Stimulated activated CD8-positive, alpha-beta memory T cell treated with anti-CD3 and anti-CD28 coated beads, Interleukin-7, amount 100 ng/mL, for 4 hours (primary cell): Measurements from ENCODE around the gene MPG.
A peak's percentile ranks its signal among the peaks of the same experiment; 100 is the strongest.
"Not testable (repeated sequence)": the region's sequence is repeated elsewhere in the genome, so short reads cannot be mapped to it uniquely, and the experiment has no call there.

Source experiments
- DNase-seq, 2 donors: peaks; one replicate each; pipeline ENCODE4 v3.0.0-alpha.2; 2020; ENCODE audit warnings: low read depth in 2 of 2

Gene MPG, protein sequence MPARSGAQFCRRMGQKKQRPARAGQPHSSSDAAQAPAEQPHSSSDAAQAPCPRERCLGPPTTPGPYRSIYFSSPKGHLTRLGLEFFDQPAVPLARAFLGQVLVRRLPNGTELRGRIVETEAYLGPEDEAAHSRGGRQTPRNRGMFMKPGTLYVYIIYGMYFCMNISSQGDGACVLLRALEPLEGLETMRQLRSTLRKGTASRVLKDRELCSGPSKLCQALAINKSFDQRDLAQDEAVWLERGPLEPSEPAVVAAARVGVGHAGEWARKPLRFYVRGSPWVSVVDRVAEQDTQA

DNA sequence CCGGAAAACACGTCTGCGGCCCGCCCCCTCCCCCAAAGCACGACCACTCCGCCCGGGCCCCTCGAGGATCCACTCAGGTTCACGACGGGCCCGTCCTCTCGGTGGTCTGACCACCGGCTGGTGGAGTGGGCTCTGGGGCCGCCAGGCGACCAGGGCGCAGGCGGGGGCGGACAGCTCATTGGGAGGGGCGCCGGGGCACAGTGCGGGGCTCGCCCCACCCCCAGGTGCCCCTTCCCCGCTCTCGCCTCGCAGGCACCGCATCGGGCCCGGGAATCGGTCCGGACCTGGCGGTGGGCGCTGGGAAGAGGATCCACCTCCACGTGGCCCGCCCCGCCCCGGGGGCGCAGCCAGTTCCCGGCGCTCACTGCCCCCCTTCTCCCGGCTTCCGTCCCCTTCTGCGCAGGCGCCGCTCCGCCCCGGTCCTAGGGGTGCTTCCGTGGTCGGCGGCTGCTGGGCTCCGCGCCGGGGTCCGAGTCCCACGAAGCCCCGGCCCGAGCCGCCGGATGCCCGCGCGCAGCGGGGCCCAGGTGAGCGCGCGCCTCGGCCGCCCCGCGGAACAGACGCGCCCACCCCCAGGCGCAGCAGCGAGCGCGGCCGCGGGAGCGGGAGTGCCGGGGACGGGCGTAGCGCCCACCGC, at the start of gene MPG:
Gene MPG (plus strand): TSS at position 419 of the 637 bp plus-strand sequence. CDS start 85 bp downstream, at position 504.
- DNase-seq: peak; percentile 64 to 80

GRCh38 chr16:30627-31026, 47.4 kb upstream of the MPG start:
- not testable (repeated sequence) for DNase-seq

DNA sequence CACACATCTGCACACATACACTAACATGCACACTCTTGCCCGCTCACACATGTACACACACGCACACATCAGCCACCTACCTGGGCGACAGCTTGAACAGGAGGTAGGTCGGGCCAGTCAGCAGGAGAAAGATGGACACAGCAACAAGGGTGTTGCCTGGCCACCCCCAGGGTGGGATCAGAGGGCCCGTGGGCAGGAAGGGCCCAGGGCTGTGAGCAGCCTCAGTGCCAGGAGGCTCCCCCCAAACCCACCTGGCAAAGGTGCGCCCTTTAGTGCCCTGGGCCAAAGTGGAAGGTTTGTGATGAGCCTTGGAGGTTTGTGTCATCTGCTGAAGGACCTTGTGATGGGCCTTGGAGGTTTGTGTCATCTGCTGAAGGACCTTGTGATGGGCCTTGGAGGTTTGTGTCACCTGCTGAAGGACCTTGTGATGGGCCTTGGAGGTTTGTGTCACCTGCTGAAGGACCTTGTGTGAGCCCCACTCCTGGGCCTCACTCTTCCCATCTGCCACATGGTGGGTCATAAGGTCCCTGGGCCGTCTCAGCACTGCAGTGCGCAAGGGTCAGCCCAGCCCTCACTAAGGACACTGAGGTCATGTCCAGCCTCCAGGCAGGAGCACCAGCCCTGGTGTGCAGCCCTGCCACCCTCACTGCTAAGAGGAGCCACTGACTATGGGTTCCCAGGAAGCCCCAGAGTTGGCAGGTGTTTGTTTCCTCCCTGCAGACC, 44.7 kb upstream of the MPG start:
- not testable (repeated sequence) for DNase-seq

- DNase-seq: no peak
These were observed 44.0 kb upstream of the MPG start for GRCh38 chr16:33877-34647.

DNA sequence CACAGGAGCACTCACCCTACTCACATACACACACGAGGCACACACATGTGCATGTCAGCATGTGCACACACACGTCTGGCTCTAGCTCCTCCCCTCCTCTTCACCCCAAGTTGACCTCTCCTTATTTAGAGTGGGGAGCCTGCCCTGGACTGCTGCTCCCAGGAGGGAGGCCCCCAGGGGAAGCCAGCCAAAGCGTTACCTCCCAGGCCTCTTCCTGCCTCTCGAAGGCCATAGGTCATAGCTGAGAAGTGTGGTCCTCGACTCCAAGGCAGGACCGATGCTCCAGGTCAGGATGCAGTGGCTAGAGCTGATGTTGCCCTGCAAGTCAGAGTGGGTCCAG, 43.4 kb upstream of the MPG start:
- no peak for DNase-seq

DNA sequence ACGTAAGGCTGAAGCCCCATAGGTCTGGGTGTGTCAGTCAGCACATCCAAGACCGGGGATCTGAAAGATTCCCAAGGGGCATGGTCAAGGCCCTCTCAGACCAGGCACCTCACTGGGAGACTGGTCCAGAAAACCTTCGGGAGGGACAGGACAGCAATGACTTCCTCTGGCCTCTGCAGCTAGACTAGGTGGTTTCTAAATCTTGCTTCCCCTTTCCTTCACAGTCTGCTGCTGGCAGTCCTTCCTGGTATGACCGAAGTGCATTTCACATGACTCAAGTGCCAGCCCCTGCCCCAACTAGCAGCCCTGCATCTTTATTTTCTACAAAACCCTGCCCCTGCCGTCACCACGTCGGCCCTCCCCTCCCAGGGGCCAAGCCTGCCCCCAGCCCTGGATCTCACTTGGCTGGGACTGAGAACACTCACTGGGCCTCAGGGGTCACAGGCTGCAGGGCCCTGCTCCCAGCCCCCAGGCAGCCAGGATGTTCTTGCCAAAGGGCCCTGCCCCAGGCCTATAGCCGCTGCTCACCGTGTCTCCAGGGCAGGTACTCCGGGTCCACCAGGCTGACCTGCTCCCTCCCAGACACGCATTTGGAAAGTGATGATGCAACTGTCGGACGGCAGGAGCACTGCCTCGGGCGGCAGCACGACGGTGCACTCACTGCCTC, 42.9 kb upstream of the MPG start:
- DNase-seq: no peak

GRCh38 chr16:35678-36305, 42.2 kb upstream of the MPG start:
- no peak for DNase-seq

DNA sequence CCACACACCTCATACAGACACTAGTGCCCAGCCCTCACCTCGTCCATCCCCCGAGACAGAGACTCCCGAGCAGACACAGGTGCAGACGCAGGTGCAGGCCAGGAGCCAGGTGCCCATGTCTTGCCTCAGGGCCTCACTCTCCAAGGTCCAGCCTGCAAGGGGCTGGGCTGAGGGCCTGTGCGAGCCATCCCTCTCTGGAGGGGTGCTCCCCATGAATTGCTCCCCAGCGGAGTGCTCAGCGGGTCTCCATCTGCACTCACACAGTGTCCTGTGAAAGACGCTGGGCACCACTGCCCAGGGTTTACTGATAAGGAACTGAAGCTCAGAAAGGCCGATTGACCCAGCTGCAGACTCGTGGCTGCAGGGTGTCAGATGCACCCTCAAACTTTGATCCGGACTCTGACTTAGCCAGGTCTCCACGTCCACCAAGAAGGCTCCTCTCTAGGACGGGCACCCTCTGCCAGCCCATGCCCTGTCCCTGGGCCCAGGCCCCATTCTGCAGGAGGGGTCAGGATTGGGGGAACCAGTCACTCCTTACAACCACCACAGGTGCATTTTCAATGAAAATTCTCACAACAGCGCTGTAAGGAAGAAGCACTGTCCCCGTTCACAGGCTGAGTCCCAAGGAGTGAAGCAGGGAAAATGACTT, 41.6 kb upstream of the MPG start:
- DNase-seq: no peak

DNA sequence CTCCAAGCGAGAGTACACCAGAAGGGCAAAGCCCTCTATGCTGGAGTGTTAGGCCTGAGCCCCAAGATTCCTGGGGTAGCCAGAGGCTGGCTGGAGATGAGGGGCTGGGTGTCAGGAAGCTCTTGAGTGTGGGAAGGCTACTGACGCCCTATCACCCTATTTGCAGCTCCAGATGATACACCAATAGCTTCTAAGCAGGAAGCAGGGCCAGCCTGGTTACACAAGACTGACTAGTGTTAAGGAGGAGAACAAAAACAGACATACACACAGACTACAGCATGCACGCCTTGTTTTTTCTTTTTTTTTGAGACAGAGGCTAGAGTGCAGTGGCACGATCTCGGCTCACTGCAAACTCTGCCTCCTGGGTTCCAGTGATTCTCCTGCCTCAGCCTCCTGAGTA, 40.5 kb upstream of the MPG start:
- no peak for DNase-seq

DNA sequence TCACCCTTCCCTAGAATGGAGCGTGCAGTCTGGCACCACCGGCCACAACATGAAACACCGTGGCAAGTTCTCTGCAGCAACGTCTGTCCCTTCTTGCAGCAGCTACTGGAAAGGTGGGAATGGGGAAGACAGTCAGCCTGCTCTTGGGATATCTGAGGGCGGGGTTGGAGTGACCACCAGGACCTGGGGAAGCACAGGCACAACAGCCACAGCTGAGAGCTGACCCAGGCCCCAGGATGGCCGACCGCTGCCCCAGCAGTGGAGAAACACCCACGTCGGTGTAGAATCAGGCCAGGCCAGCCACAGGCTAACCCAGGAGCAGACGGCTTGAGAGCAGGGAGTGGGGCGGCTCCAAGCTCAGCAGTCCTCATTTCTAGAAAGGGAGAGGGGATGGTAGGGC, 39.8 kb upstream of the MPG start:
- not testable (repeated sequence) for DNase-seq

DNA sequence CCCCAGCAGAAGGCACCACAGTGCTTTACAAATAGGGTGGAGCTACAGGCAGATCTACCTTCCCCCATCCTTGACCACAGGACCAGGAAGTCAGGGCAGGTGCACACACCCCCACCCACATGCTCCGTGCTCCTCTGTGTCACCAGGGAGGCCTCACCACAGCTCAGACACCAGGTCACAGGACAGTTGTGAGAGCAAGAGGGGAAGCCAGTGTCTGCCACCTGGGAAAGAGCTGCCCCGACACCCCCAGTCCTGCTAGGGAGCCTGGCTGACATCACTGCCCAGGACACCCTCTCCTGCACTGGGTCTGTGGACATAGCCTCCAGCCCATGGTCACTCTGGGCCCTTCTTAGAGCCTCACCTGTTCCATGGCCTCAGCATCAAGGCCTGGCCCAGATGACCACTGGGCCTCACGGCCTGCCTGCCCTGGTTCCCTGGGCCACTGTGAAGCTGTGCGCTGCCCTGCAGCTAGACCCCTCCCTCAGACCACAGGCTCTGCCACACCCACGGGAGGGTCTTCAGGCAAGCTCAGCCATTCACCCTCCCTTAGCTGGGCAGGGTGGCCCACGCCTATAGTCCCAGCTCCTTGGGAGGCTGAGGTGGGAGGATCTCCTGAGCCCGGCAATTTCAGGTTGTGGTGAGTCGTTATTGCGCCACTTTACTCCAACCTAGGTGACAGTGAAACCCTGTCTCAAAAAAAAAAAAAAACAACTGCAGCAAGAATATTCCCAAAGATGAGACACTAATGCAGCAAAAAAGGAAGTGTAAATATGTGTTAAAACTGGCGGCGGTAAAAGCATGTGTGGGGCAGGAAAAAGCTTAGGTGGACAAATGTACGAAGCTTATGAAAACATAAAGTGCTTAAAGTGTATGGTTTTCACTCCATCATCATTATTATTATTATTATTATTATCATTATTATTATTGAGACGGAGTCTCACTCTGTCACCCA, 38.8 kb upstream of the MPG start:
- DNase-seq: peak; percentile 36 to 38

DNA sequence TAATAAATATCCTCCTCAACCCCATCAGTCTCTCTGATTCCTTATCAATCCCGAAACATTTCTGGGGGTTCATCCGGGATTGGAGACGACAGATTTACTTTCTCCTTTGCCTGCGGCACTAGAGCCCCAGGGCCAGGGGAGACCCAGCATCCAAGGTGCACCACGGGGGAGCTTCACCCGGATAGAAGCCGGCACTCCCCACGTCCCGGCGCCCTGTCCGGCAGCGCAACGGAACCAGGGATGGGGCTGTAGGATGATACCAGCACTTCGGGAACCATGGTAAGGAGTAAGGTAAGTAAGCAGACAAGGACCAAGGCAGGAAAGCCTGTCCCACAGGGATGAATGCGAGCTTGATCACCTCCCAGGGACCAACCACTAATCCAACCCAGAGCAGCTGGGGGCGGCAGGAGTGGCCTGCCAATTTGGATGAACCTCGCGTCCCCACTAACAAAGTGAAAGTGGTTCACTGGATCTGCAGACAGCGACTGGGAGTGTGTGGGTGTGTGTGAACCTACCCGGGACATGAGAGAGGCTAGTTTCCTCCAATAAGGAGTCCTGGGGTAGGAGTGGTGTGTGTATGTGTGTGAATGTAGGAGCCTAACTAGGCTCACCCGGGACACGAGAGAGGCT, 36.5 kb upstream of the MPG start:
- DNase-seq: no peak

- DNase-seq: no peak
These were observed 36.0 kb upstream of the MPG start for GRCh38 chr16:42069-42457.

GRCh38 chr16:42691-43090, 35.3 kb upstream of the MPG start:
- no peak for DNase-seq

DNA sequence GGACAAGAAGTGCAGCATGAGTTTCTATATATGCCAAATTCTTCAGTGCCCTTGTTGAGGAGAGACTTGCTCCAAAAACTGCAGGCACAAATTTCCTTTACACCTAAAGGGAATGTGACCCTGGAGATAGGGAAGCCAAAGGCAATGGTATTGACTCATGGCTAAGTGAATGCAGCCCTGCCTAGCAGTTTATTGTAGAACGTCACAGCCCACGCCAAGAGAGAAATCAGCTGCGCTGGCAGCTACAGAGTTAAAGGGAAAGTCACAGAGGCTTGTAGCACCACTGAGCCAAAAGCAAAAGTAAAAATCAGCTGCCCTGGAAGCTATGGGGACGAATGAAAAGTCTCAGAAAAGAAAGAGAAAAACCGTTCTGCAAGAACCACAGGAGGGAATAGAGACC, 34.7 kb upstream of the MPG start:
- DNase-seq: no peak

GRCh38 chr16:44655-45054, 33.4 kb upstream of the MPG start:
- no peak for DNase-seq

GRCh38 chr16:45454-45853, 32.6 kb upstream of the MPG start:
- no peak for DNase-seq

- not testable (repeated sequence) for DNase-seq
These were observed 31.5 kb upstream of the MPG start for GRCh38 chr16:46510-46909.

GRCh38 chr16:47234-47633, 30.8 kb upstream of the MPG start:
- DNase-seq: no peak
